Panc1 (cell line): ENCODE data around the gene SPATA21. TPM values are rescaled to one million over a fixed set of nuclear protein-coding genes. Genes with fewer than 3 reads are reported as not detected.

ENCODE experiments used
- ATAC-seq: fragments of 200-7000 bp; cut with Tn5 transposase; 2 replicates; pipeline ENCODE4 v1.9.1; 2020; ENCODE audit warnings: mild to moderate bottlenecking, moderate library complexity
- BruUV-seq: library from RNA; stranded (reverse); fragments of 400-500 nt; replicated peaks from 2 replicates; lab custom pipeline; 2021; lab: Mats Ljungman, UMichigan
- CTCF ChIA-PET: fragments of 300-600 bp; sonication (Branson Sonifier 250); formaldehyde crosslinking; loops from one replicate; lab custom pipeline; 2022; ENCODE audit warnings: antibody characterized with exemption; lab: Charles Lee
- POLR2A ChIA-PET: fragments of 300-600 bp; sonication (Branson Sonifier 250); formaldehyde crosslinking; loops from one replicate; lab custom pipeline; 2022; ENCODE audit warnings: antibody characterized with exemption; lab: Charles Lee
- DNase-seq: peaks from one replicate; pipeline ENCODE4 v3.0.0-alpha.2; 2010; ENCODE audit warnings: low read depth, low spot score
- H3K27ac ChIP-seq: 2 replicates; pipeline ENCODE4 v1.5.1; 2011; ENCODE audit warnings: mild to moderate bottlenecking, low read length, inconsistent platforms
- H3K27me3 ChIP-seq: fragments of 200-500 bp; sonication (Bioruptor generic); 2 replicates; pipeline ENCODE4 v1.6.0; 2014; ENCODE audit warnings: low read length, inconsistent platforms; ENCODE audit not compliant: control insufficient read depth, insufficient read depth
- H3K36me3 ChIP-seq: fragments of 200-500 bp; sonication (Bioruptor generic); 2 replicates; pipeline ENCODE4 v1.5.1; 2014; ENCODE audit warnings: inconsistent platforms, mild to moderate bottlenecking, low read length, moderate library complexity; ENCODE audit not compliant: control insufficient read depth, insufficient read depth
- H3K4me1 ChIP-seq: 2 replicates; pipeline ENCODE4 v1.5.1; 2011; ENCODE audit warnings: inconsistent platforms, mild to moderate bottlenecking, low read length, moderate library complexity; ENCODE audit not compliant: control insufficient read depth, insufficient read depth
- H3K4me3 ChIP-seq, 2 experiments: 2 replicates each; pipeline ENCODE4 v1.5.1; 2011 to 2012; ENCODE audit warnings: low read depth in 2 of 2, low read length in 2 of 2, mild to moderate bottlenecking in 2 of 2, inconsistent platforms in 1 of 2, moderate library complexity in 1 of 2
- H3K9me3 ChIP-seq: fragments of 200-500 bp; sonication (Bioruptor generic); 2 replicates; pipeline ENCODE4 v1.5.1; 2014; ENCODE audit warnings: low read depth, mild to moderate bottlenecking, inconsistent platforms, low read length, moderate library complexity; ENCODE audit not compliant: control insufficient read depth, insufficient read depth
- POLR2AphosphoS5 ChIP-seq: IDR thresholded peaks from 2 replicates; pipeline ENCODE4 v1.6.1; 2012; ENCODE audit warnings: mild to moderate bottlenecking, low read depth, low read length, moderate library complexity
- SIN3A ChIP-seq: IDR thresholded peaks from 2 replicates; pipeline ENCODE4 v1.6.1; 2012; ENCODE audit warnings: low read depth, mild to moderate bottlenecking, low read length, moderate library complexity, borderline replicate concordance; ENCODE audit not compliant: insufficient read depth
- TCF7L2 ChIP-seq: IDR thresholded peaks from 2 replicates; pipeline ENCODE4 v1.6.1; 2011; ENCODE audit warnings: mild to moderate bottlenecking, low read depth, low read length, inconsistent platforms
- in situ Hi-C: cut with HindIII; loops from 2 replicates; pipeline ENCODE4 v1.10.0; 2016; ENCODE audit warnings: low sequenced_read_pairs, low pct_unique_long_range_greater_than_20kb
- intact Hi-C: fragments of 100-400 bp; cut with micrococcal nuclease; formaldehyde crosslinking; loops from one replicate; pipeline ENCODE4 v1.10.0; 2022; ENCODE audit not compliant: unreplicated experiment
- total RNA-seq: library from RNA; stranded (reverse); gene quantifications from one replicate; pipeline ENCODE4 v1.2.1, GENCODE V29; 2021; ENCODE audit not compliant: unreplicated experiment
- TF ChIP-seq, protein P1 (sequence below), 2 experiments: IDR thresholded peaks; 2 replicates each; pipeline ENCODE4 v1.6.1; 2011 to 2012; ENCODE audit warnings: low read depth in 2 of 2, control low read depth in 1 of 2, low read length in 1 of 2, mild to moderate bottlenecking in 1 of 2, moderate library complexity in 1 of 2; ENCODE audit not compliant: insufficient read depth in 1 of 2
- TF ChIP-seq, protein P2 (sequence below): fragments of 450-650 bp; IDR thresholded peaks from 2 replicates; pipeline ENCODE4 v1.5.1; 2017; ENCODE audit warnings: mild to moderate bottlenecking

The SPATA21 gene
- total RNA-seq, 1 experiment from 2014 or later = not detected

DNA sequence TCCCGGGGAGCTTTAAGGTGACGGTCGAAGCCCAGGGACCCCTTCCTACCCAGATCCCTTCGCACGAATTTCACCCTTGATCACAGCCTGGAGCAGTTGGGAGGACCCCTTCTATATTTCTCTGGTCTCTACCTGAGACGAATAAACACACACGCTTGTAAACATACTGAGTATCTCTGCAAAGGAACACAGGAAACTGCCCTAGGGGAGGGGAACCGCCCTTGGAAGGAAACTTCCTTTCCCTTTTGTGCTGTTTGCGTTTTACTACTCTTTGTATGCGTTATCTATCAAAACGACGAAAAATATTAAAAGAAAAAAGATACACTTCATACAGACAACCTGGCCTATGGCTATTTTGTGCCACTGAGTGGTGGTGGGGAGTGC, 4.0 kb upstream of the SPATA21 start:
- ATAC-seq (no peak), DNase-seq (no peak)
- Histone ChIP-seq H3K4me1 (no peaks in the 10 kb centered on the region), H3K36me3 (no peaks in the 10 kb centered on the region; the same call in 1 of the 2 replicates), H3K27ac (peak overlapping the region; percentile 89), H3K4me3 (peak overlapping the region; percentile 84 to 94), H3K9me3 (no peaks in the 10 kb centered on the region), H3K27me3 (no peaks in the 10 kb centered on the region)
- TF ChIP-seq TCF7L2 (no peak), POLR2AphosphoS5 (no peak), SIN3A (no peak)
- TF ChIP-seq, protein P1, sequence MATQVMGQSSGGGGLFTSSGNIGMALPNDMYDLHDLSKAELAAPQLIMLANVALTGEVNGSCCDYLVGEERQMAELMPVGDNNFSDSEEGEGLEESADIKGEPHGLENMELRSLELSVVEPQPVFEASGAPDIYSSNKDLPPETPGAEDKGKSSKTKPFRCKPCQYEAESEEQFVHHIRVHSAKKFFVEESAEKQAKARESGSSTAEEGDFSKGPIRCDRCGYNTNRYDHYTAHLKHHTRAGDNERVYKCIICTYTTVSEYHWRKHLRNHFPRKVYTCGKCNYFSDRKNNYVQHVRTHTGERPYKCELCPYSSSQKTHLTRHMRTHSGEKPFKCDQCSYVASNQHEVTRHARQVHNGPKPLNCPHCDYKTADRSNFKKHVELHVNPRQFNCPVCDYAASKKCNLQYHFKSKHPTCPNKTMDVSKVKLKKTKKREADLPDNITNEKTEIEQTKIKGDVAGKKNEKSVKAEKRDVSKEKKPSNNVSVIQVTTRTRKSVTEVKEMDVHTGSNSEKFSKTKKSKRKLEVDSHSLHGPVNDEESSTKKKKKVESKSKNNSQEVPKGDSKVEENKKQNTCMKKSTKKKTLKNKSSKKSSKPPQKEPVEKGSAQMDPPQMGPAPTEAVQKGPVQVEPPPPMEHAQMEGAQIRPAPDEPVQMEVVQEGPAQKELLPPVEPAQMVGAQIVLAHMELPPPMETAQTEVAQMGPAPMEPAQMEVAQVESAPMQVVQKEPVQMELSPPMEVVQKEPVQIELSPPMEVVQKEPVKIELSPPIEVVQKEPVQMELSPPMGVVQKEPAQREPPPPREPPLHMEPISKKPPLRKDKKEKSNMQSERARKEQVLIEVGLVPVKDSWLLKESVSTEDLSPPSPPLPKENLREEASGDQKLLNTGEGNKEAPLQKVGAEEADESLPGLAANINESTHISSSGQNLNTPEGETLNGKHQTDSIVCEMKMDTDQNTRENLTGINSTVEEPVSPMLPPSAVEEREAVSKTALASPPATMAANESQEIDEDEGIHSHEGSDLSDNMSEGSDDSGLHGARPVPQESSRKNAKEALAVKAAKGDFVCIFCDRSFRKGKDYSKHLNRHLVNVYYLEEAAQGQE (IDR thresholded peaks at IDR 0.05; ENCODE audit: insufficient read depth in 1 of 2, low read depth in 2 of 2, low read length in 1 of 2) = no peak
- TF ChIP-seq, protein P2, sequence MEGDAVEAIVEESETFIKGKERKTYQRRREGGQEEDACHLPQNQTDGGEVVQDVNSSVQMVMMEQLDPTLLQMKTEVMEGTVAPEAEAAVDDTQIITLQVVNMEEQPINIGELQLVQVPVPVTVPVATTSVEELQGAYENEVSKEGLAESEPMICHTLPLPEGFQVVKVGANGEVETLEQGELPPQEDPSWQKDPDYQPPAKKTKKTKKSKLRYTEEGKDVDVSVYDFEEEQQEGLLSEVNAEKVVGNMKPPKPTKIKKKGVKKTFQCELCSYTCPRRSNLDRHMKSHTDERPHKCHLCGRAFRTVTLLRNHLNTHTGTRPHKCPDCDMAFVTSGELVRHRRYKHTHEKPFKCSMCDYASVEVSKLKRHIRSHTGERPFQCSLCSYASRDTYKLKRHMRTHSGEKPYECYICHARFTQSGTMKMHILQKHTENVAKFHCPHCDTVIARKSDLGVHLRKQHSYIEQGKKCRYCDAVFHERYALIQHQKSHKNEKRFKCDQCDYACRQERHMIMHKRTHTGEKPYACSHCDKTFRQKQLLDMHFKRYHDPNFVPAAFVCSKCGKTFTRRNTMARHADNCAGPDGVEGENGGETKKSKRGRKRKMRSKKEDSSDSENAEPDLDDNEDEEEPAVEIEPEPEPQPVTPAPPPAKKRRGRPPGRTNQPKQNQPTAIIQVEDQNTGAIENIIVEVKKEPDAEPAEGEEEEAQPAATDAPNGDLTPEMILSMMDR = no peak
- CTCF ChIA-PET = interaction anchor here (0.7 kb wide), 1 partner anchor 45 kb away, joined by 7 read pairs; no protein-coding TSS in a partner anchor
- POLR2A ChIA-PET = interaction anchor here (0.9 kb wide), 1 partner anchor 15 kb away, joined by 10 read pairs; no protein-coding TSS in a partner anchor
- in situ Hi-C loops (no loop called here), intact Hi-C loops (no loop called here)
- BruUV-seq = no TSS peak

- Histone ChIP-seq H3K27me3 (no peaks in the 10 kb centered on the region), H3K4me1 (no peaks in the 10 kb centered on the region), H3K36me3 (no peaks in the 10 kb centered on the region; the same call in 1 of the 2 replicates), H3K9me3 (no peaks in the 10 kb centered on the region), H3K4me3 (peak within 1 kb of the TSS; percentile 84 to 94), H3K27ac (peak within 1 kb of the TSS; percentile 89)
- POLR2A ChIA-PET = interaction anchor here (0.7 to 0.9 kb wide), 2 partner anchors 16 to 30 kb away, joined by 3 to 10 read pairs; no protein-coding TSS in a partner anchor
- CTCF ChIA-PET = no interaction called here
- in situ Hi-C loops (no loop called here), intact Hi-C loops (no loop called here)
- ATAC-seq = peak; percentile 97
- BruUV-seq = no TSS peak
- no peak for TF ChIP-seq TCF7L2
- TF ChIP-seq, protein P1 (IDR thresholded peaks at IDR 0.05; ENCODE audit: insufficient read depth in 1 of 2, low read depth in 2 of 2, low read length in 1 of 2) = peak in 1 of 2 experiments; percentile 71; a peak in 1 of 4 replicates
- TF ChIP-seq, protein P2 = peak; percentile 97
- peak; percentile 98; the same call in 1 of the 2 replicates for TF ChIP-seq SIN3A
- peak; percentile 95 for TF ChIP-seq POLR2AphosphoS5
- peak; percentile 82 for DNase-seq
These were observed 3.5 kb upstream of the SPATA21 start, which contains the start of gene NECAP2 for GRCh38 chr1:16440470-16441281. NECAP2 (plus strand) TSS chr1:16440724; CDS start chr1:16440762, 38 bp downstream.
